DND-41 (cell line): ENCODE data around the gene MAB21L3.

Source experiments
- ATAC-seq: fragments of 200-7000 bp; cut with Tn5 transposase; 3 replicates; pipeline ENCODE4 v1.9.1; 2021; ENCODE audit warnings: low read depth; ENCODE audit not compliant: insufficient read depth
- DNase-seq: peaks from one replicate; pipeline ENCODE4 v3.0.0-alpha.2; 2020
- H2AFZ ChIP-seq: 2 replicates; pipeline ENCODE4 v1.6.0; 2012; ENCODE audit warnings: low read depth, low read length
- H3K27ac ChIP-seq: 2 replicates; pipeline ENCODE4 v1.5.1; 2012; ENCODE audit warnings: low read length, inconsistent platforms
- H3K27me3 ChIP-seq: fragments of 200-600 bp; sonication (generic); 2 replicates; pipeline ENCODE4 v1.6.0; 2012; ENCODE audit warnings: low read length, mild to moderate bottlenecking, inconsistent platforms; ENCODE audit not compliant: insufficient read depth, poor library complexity
- H3K36me3 ChIP-seq: 2 replicates; pipeline ENCODE4 v1.5.1; 2012; ENCODE audit warnings: low read length, inconsistent platforms; ENCODE audit not compliant: insufficient read depth
- H3K4me1 ChIP-seq: 2 replicates; pipeline ENCODE4 v1.5.1; 2012; ENCODE audit warnings: mild to moderate bottlenecking, low read length; ENCODE audit not compliant: insufficient read depth
- H3K4me2 ChIP-seq: 2 replicates; pipeline ENCODE4 v1.6.0; 2012; ENCODE audit warnings: mild to moderate bottlenecking, moderate library complexity, low read length, inconsistent platforms; ENCODE audit not compliant: insufficient read depth
- H3K4me3 ChIP-seq, 2 experiments: fragments of 200-600 bp in 1 of 2; shearing (Covaris generic) in 1 of 2; 2 replicates each; pipeline ENCODE4 v1.5.1; 2012 to 2016; ENCODE audit warnings: inconsistent platforms in 2 of 2, low read length in 2 of 2, mild to moderate bottlenecking in 2 of 2, low read depth in 1 of 2, moderate library complexity in 1 of 2
- H3K79me2 ChIP-seq: 2 replicates; pipeline ENCODE4 v1.6.0; 2012; ENCODE audit warnings: low read length, inconsistent platforms; ENCODE audit not compliant: insufficient read depth
- H3K9ac ChIP-seq: 2 replicates; pipeline ENCODE4 v1.6.0; 2012; ENCODE audit warnings: low read depth, mild to moderate bottlenecking, inconsistent platforms, low read length, moderate library complexity
- H3K9me3 ChIP-seq: 2 replicates; pipeline ENCODE4 v1.5.1; 2012; ENCODE audit warnings: low read length, moderate library complexity, mild to moderate bottlenecking, inconsistent platforms; ENCODE audit not compliant: insufficient read depth, severe bottlenecking
- H4K20me1 ChIP-seq: 2 replicates; pipeline ENCODE4 v1.6.0; 2012; ENCODE audit warnings: low read length; ENCODE audit not compliant: insufficient read depth
- CTCF ChIP-seq: IDR thresholded peaks from 2 replicates; pipeline ENCODE4 v1.5.1; 2012; ENCODE audit warnings: borderline replicate concordance, low read length, moderate library complexity, mild to moderate bottlenecking; ENCODE audit not compliant: poor library complexity, severe bottlenecking; ENCODE audit errors: extremely low read depth
- EZH2 ChIP-seq: IDR thresholded peaks from 3 replicates; pipeline ENCODE4 v1.6.1; 2012; ENCODE audit warnings: borderline replicate concordance, low read depth, mild to moderate bottlenecking, moderate library complexity, low read length, inconsistent platforms; ENCODE audit not compliant: severe bottlenecking

MAB21L3 gene

DNA sequence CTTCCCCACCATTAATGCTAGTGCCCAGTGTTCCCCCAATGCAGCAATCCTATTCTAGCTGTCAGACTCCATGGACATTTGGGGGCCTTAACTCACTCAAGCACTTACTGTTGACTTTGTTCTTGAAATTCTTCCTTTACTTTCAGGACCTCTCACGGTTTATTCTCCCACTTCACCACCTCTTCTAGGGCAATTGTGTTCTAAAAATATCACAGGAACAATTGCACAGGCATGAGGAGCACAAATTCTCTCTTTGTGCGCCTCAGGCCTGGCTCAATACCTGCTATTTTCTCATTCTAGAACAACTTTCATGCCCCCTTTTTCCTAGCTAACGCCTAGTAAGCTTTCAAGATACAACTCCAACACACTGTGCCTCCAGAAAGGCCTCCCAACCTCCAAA, 7.3 kb downstream of the MAB21L3 start:
- Histone ChIP-seq H3K27ac (no peak overlapping the region), H3K79me2 (no peaks in the 10 kb centered on the region), H2AFZ (no peak overlapping the region), H3K4me2 (no peak overlapping the region), H3K9me3 (no peaks in the 10 kb centered on the region), H3K36me3 (no peaks in the 10 kb centered on the region), H4K20me1 (no peaks in the 10 kb centered on the region), H3K27me3 (peaks cover 8% of the 10 kb centered on the region), H3K4me3 (no peak overlapping the region), H3K4me1 (no peaks in the 10 kb centered on the region), H3K9ac (no peak overlapping the region)
- no peak for ATAC-seq
- no peak for DNase-seq
- TF ChIP-seq EZH2 = no peak
- TF ChIP-seq CTCF = no peak

GRCh38 chr1:116119876-116120275, 8.7 kb downstream of the MAB21L3 start:
- no peak for DNase-seq
- Histone ChIP-seq H4K20me1 (no peaks in the 10 kb centered on the region), H2AFZ (no peak overlapping the region), H3K4me1 (no peaks in the 10 kb centered on the region), H3K27ac (no peak overlapping the region), H3K4me3 (no peak overlapping the region), H3K27me3 (peaks cover 3% of the 10 kb centered on the region), H3K36me3 (no peaks in the 10 kb centered on the region), H3K9ac (no peak overlapping the region), H3K4me2 (no peak overlapping the region), H3K79me2 (no peaks in the 10 kb centered on the region), H3K9me3 (no peaks in the 10 kb centered on the region)
- no peak for TF ChIP-seq CTCF
- no peak for TF ChIP-seq EZH2
- no peak for ATAC-seq

DNA sequence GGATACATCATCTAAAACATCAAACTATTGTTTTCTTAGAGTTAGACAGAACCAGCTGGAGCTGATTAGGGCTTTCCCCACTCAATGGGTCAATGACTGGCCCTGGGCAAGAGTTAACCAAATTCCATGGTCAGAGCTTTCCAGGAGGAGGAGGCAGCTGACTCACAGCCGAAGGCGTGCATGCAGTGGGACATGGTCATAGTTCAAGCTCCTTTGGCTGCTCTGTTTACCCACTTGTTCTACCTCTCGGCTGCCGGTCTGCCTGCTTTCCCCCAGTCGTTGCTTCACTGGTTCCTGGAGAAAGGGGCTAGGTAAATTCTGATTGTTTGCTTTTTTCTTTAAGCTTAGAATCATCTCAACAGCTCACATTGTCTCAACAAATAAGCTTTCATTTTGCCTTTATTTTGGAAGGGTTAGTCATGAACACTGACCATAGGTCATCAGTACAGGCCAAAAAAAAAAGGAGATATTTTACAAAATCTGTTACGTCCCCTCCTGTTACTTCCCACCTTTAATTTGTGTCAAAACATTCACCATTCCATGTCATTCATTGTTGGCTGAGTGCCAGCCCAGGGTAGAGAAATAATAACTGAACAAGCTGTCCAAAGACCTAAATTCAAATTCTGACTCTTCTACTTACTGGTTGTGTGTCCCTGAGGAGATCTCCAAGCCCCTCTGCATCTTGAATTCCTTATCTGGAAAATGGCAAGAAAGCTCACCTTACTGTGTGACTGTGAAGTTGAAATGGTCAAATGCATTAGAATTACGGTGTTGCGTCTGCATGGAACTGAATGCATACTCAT, 12.0 kb downstream of the MAB21L3 start:
- H3K79me2 ChIP-seq = no peaks in the 10 kb centered on the region
- no peak for ATAC-seq

More for the DNA sequence above, 12.0 kb downstream of the MAB21L3 start:
- no peak overlapping the region for H3K4me3 ChIP-seq
- no peaks in the 10 kb centered on the region for H3K36me3 ChIP-seq
- TF ChIP-seq EZH2 (no peak), CTCF (no peak)
- H2AFZ ChIP-seq = no peak overlapping the region
- no peak overlapping the region for H3K9ac ChIP-seq
- no peaks in the 10 kb centered on the region for H3K9me3 ChIP-seq
- no peaks in the 10 kb centered on the region for H4K20me1 ChIP-seq
- no peak overlapping the region for H3K27ac ChIP-seq
- H3K4me2 ChIP-seq = no peak overlapping the region
- peaks cover 3% of the 10 kb centered on the region for H3K27me3 ChIP-seq
- no peak for DNase-seq
- no peaks in the 10 kb centered on the region for H3K4me1 ChIP-seq
